Panc1 (cell line): ENCODE measurements around the gene SCUBE3. TPM values are rescaled to one million over a fixed set of nuclear protein-coding genes. Genes with fewer than 3 reads are reported as not detected.

Experiments
- ATAC-seq: fragments of 200-7000 bp; cut with Tn5 transposase; 2 replicates; pipeline ENCODE4 v1.9.1; 2020; ENCODE audit warnings: mild to moderate bottlenecking, moderate library complexity
- BruUV-seq: library from RNA; stranded (reverse); fragments of 400-500 nt; replicated peaks from 2 replicates; lab custom pipeline; 2021; lab: Mats Ljungman, UMichigan
- CTCF ChIA-PET: fragments of 300-600 bp; sonication (Branson Sonifier 250); formaldehyde crosslinking; loops from one replicate; lab custom pipeline; 2022; ENCODE audit warnings: antibody characterized with exemption; lab: Charles Lee
- POLR2A ChIA-PET: fragments of 300-600 bp; sonication (Branson Sonifier 250); formaldehyde crosslinking; loops from one replicate; lab custom pipeline; 2022; ENCODE audit warnings: antibody characterized with exemption; lab: Charles Lee
- DNase-seq: peaks from one replicate; pipeline ENCODE4 v3.0.0-alpha.2; 2010; ENCODE audit warnings: low read depth, low spot score
- H3K27ac ChIP-seq: 2 replicates; pipeline ENCODE4 v1.5.1; 2011; ENCODE audit warnings: mild to moderate bottlenecking, low read length, inconsistent platforms
- H3K27me3 ChIP-seq: fragments of 200-500 bp; sonication (Bioruptor generic); 2 replicates; pipeline ENCODE4 v1.6.0; 2014; ENCODE audit warnings: low read length, inconsistent platforms; ENCODE audit not compliant: control insufficient read depth, insufficient read depth
- H3K36me3 ChIP-seq: fragments of 200-500 bp; sonication (Bioruptor generic); 2 replicates; pipeline ENCODE4 v1.5.1; 2014; ENCODE audit warnings: inconsistent platforms, mild to moderate bottlenecking, low read length, moderate library complexity; ENCODE audit not compliant: control insufficient read depth, insufficient read depth
- H3K4me1 ChIP-seq: 2 replicates; pipeline ENCODE4 v1.5.1; 2011; ENCODE audit warnings: inconsistent platforms, mild to moderate bottlenecking, low read length, moderate library complexity; ENCODE audit not compliant: control insufficient read depth, insufficient read depth
- H3K4me3 ChIP-seq, 2 experiments: 2 replicates each; pipeline ENCODE4 v1.5.1; 2011 to 2012; ENCODE audit warnings: low read depth in 2 of 2, low read length in 2 of 2, mild to moderate bottlenecking in 2 of 2, inconsistent platforms in 1 of 2, moderate library complexity in 1 of 2
- H3K9me3 ChIP-seq: fragments of 200-500 bp; sonication (Bioruptor generic); 2 replicates; pipeline ENCODE4 v1.5.1; 2014; ENCODE audit warnings: low read depth, mild to moderate bottlenecking, inconsistent platforms, low read length, moderate library complexity; ENCODE audit not compliant: control insufficient read depth, insufficient read depth
- POLR2AphosphoS5 ChIP-seq: IDR thresholded peaks from 2 replicates; pipeline ENCODE4 v1.6.1; 2012; ENCODE audit warnings: mild to moderate bottlenecking, low read depth, low read length, moderate library complexity
- SIN3A ChIP-seq: IDR thresholded peaks from 2 replicates; pipeline ENCODE4 v1.6.1; 2012; ENCODE audit warnings: low read depth, mild to moderate bottlenecking, low read length, moderate library complexity, borderline replicate concordance; ENCODE audit not compliant: insufficient read depth
- TCF7L2 ChIP-seq: IDR thresholded peaks from 2 replicates; pipeline ENCODE4 v1.6.1; 2011; ENCODE audit warnings: mild to moderate bottlenecking, low read depth, low read length, inconsistent platforms
- in situ Hi-C: cut with HindIII; loops from 2 replicates; pipeline ENCODE4 v1.10.0; 2016; ENCODE audit warnings: low sequenced_read_pairs, low pct_unique_long_range_greater_than_20kb
- intact Hi-C: fragments of 100-400 bp; cut with micrococcal nuclease; formaldehyde crosslinking; loops from one replicate; pipeline ENCODE4 v1.10.0; 2022; ENCODE audit not compliant: unreplicated experiment
- total RNA-seq: library from RNA; stranded (reverse); gene quantifications from one replicate; pipeline ENCODE4 v1.2.1, GENCODE V29; 2021; ENCODE audit not compliant: unreplicated experiment
- TF ChIP-seq, protein P1 (sequence below), 2 experiments: IDR thresholded peaks; 2 replicates each; pipeline ENCODE4 v1.6.1; 2011 to 2012; ENCODE audit warnings: low read depth in 2 of 2, control low read depth in 1 of 2, low read length in 1 of 2, mild to moderate bottlenecking in 1 of 2, moderate library complexity in 1 of 2; ENCODE audit not compliant: insufficient read depth in 1 of 2
- TF ChIP-seq, protein P2 (sequence below): fragments of 450-650 bp; IDR thresholded peaks from 2 replicates; pipeline ENCODE4 v1.5.1; 2017; ENCODE audit warnings: mild to moderate bottlenecking

The SCUBE3 gene
- total RNA-seq, 1 experiment from 2014 or later: 1.6 TPM

DNA sequence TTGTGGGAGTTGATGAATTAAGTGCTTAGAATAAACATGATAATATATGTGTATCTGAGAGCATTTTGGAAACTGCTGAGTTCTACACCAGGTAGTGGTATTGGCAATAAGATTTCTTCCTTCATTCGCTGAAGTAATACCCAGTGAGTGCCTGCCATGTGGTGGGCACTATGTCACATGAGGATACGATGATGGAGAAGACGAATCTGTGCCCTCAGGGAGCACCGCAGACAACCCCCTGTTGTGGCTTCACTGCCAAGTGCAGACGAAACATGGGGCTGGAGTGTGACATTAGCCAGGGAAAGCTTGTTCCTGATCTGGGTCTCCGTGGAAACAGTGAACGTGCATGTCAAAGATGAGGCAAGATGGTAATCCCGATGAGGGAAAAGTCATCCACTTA lies 53.7 kb downstream of the SCUBE3 start:
- in situ Hi-C loops: no loop called here
- POLR2A ChIA-PET: interaction anchor here (0.6 kb wide), 1 partner anchor 36 kb away, joined by 3 read pairs; no protein-coding TSS in a partner anchor
- CTCF ChIA-PET: interaction anchor here (0.6 kb wide), 1 partner anchor 58 kb away, joined by 4 read pairs; no protein-coding TSS in a partner anchor
- DNase-seq (no peak), ATAC-seq (no peak)
- BruUV-seq: no TSS peak
- no peak overlapping the region for H3K27ac ChIP-seq
- H3K9me3 ChIP-seq: no peaks in the 10 kb centered on the region
- intact Hi-C loops: no loop called here
- no peak overlapping the region for H3K4me3 ChIP-seq
- H3K4me1 ChIP-seq: peaks cover 6% of the 10 kb centered on the region
- no peaks in the 10 kb centered on the region for H3K27me3 ChIP-seq
- no peaks in the 10 kb centered on the region for H3K36me3 ChIP-seq
- TF ChIP-seq POLR2AphosphoS5: no peak
- TF ChIP-seq SIN3A: no peak
- TF ChIP-seq TCF7L2: no peak
- TF ChIP-seq, protein P1, sequence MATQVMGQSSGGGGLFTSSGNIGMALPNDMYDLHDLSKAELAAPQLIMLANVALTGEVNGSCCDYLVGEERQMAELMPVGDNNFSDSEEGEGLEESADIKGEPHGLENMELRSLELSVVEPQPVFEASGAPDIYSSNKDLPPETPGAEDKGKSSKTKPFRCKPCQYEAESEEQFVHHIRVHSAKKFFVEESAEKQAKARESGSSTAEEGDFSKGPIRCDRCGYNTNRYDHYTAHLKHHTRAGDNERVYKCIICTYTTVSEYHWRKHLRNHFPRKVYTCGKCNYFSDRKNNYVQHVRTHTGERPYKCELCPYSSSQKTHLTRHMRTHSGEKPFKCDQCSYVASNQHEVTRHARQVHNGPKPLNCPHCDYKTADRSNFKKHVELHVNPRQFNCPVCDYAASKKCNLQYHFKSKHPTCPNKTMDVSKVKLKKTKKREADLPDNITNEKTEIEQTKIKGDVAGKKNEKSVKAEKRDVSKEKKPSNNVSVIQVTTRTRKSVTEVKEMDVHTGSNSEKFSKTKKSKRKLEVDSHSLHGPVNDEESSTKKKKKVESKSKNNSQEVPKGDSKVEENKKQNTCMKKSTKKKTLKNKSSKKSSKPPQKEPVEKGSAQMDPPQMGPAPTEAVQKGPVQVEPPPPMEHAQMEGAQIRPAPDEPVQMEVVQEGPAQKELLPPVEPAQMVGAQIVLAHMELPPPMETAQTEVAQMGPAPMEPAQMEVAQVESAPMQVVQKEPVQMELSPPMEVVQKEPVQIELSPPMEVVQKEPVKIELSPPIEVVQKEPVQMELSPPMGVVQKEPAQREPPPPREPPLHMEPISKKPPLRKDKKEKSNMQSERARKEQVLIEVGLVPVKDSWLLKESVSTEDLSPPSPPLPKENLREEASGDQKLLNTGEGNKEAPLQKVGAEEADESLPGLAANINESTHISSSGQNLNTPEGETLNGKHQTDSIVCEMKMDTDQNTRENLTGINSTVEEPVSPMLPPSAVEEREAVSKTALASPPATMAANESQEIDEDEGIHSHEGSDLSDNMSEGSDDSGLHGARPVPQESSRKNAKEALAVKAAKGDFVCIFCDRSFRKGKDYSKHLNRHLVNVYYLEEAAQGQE (IDR thresholded peaks at IDR 0.05; ENCODE audit: insufficient read depth in 1 of 2, low read depth in 2 of 2, low read length in 1 of 2): no peak
- TF ChIP-seq, protein P2, sequence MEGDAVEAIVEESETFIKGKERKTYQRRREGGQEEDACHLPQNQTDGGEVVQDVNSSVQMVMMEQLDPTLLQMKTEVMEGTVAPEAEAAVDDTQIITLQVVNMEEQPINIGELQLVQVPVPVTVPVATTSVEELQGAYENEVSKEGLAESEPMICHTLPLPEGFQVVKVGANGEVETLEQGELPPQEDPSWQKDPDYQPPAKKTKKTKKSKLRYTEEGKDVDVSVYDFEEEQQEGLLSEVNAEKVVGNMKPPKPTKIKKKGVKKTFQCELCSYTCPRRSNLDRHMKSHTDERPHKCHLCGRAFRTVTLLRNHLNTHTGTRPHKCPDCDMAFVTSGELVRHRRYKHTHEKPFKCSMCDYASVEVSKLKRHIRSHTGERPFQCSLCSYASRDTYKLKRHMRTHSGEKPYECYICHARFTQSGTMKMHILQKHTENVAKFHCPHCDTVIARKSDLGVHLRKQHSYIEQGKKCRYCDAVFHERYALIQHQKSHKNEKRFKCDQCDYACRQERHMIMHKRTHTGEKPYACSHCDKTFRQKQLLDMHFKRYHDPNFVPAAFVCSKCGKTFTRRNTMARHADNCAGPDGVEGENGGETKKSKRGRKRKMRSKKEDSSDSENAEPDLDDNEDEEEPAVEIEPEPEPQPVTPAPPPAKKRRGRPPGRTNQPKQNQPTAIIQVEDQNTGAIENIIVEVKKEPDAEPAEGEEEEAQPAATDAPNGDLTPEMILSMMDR: no peak

DNA sequence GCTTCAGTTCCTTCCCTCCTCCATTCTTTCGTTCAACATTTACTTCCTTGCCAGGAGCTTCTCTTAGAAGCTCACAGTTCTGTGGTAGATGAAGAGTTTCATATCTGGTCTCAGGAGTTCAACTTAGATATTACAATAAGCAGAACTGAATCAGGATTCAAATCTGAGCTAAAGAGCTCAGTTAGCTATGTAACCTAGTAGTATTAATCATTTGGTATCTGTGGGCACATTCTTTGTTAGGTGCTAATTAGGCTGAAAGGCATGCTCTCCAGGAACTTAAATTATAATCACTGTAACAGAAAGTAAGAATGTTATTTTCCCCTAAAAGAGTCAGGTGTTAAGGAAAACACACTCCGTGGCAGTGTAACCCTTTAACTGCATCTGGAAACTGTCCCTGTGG lies 54.1 kb downstream of the SCUBE3 start:
- no peaks in the 10 kb centered on the region for H3K9me3 ChIP-seq
- no peaks in the 10 kb centered on the region for H3K36me3 ChIP-seq
- no peak for ATAC-seq
- no peaks in the 10 kb centered on the region for H3K27me3 ChIP-seq
- BruUV-seq: no TSS peak
- H3K4me3 ChIP-seq: no peak overlapping the region
- in situ Hi-C loops: no loop called here
- intact Hi-C loops: no loop called here
- H3K27ac ChIP-seq: no peak overlapping the region
- DNase-seq: no peak
- peaks cover 3% of the 10 kb centered on the region for H3K4me1 ChIP-seq
- CTCF ChIA-PET: interaction anchor here (0.6 kb wide), 1 partner anchor 57 kb away, joined by 4 read pairs; no protein-coding TSS in a partner anchor
- POLR2A ChIA-PET: no interaction called here
- TF ChIP-seq TCF7L2 (no peak), POLR2AphosphoS5 (no peak), SIN3A (no peak)
- TF ChIP-seq, protein P1 (IDR thresholded peaks at IDR 0.05; ENCODE audit: insufficient read depth in 1 of 2, low read depth in 2 of 2, low read length in 1 of 2): no peak
- TF ChIP-seq, protein P2: no peak
